HCT116 (cell line): ENCODE results near the gene TMEM52.

ENCODE experiments used
- CTCF ChIP-seq, 3 experiments: fragments of 200-600 bp in 1 of 3; sonication (generic) in 1 of 3; IDR thresholded peaks in 2 of 3; conservative IDR thresholded peaks in 1 of 3; 2 replicates each; pipeline ENCODE4 v1.5.1; 2012 to 2017; ENCODE audit warnings: low read depth in 2 of 3, low read length in 2 of 3, antibody characterized with exemption in 1 of 3, borderline replicate concordance in 1 of 3, control low read depth in 1 of 3, mild to moderate bottlenecking in 1 of 3, mixed read lengths in 1 of 3, mixed run types in 1 of 3, moderate library complexity in 1 of 3; ENCODE audit not compliant: insufficient read depth in 1 of 3
- POLR2A ChIP-seq: IDR thresholded peaks from 2 replicates; pipeline ENCODE4 v1.7.0; 2011; ENCODE audit warnings: borderline replicate concordance; ENCODE audit not compliant: insufficient read depth, insufficient read length; ENCODE audit errors: extremely low read depth
- POLR2AphosphoS5 ChIP-seq: IDR thresholded peaks from 2 replicates; pipeline ENCODE4 v1.6.1; 2011; ENCODE audit warnings: mild to moderate bottlenecking, low read depth, low read length, moderate library complexity
- RAD21 ChIP-seq: IDR thresholded peaks from 2 replicates; pipeline ENCODE4 v1.6.1; 2012; ENCODE audit warnings: low read depth, mild to moderate bottlenecking
- TCF7L2 ChIP-seq: IDR thresholded peaks from 2 replicates; pipeline ENCODE4 v1.7.0; 2011; ENCODE audit warnings: borderline replicate concordance, inconsistent platforms; ENCODE audit not compliant: insufficient read depth, insufficient read length; ENCODE audit errors: extremely low read depth
- ZFX ChIP-seq: fragments of 450-650 bp; IDR thresholded peaks from 2 replicates; pipeline ENCODE4 v1.6.1; 2017
- TF ChIP-seq, protein P1 (sequence below): IDR thresholded peaks from 2 replicates; pipeline ENCODE4 v1.6.1; 2012; ENCODE audit warnings: low read depth
- TF ChIP-seq, protein P2 (sequence below): IDR thresholded peaks from 2 replicates; pipeline ENCODE4 v1.6.1; 2012

DNA sequence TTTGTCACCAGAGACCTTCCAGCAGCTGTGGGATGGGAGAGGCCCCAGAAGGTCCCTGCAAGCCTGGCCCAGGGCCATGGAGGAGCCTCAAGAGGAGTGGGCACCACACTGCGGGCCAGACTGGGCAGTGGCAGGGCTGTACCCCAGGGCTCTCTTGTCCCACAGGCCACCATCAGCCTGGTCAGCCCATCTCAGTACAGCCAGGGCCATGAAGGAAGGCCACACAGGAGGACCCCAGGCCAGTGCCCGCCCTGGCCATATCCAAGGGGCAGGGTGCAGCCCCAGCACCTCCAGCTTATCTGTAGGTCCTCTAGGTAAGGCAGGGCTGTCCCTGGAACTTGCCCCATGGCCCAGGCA, 25.1 kb downstream of the TMEM52 start:
- TF ChIP-seq POLR2A (no peak), CTCF (IDR thresholded peaks at IDR 0.05 in 2 of 3, conservative IDR thresholded peaks at IDR 0.05 in 1 of 3; ENCODE audit: borderline replicate concordance in 1 of 3, insufficient read depth in 1 of 3, low read depth in 2 of 3, low read length in 2 of 3) (no peak), RAD21 (no peak), ZFX (no peak), POLR2AphosphoS5 (no peak; the same call in 1 of the 2 replicates), TCF7L2 (no peak)
- TF ChIP-seq, protein P1, sequence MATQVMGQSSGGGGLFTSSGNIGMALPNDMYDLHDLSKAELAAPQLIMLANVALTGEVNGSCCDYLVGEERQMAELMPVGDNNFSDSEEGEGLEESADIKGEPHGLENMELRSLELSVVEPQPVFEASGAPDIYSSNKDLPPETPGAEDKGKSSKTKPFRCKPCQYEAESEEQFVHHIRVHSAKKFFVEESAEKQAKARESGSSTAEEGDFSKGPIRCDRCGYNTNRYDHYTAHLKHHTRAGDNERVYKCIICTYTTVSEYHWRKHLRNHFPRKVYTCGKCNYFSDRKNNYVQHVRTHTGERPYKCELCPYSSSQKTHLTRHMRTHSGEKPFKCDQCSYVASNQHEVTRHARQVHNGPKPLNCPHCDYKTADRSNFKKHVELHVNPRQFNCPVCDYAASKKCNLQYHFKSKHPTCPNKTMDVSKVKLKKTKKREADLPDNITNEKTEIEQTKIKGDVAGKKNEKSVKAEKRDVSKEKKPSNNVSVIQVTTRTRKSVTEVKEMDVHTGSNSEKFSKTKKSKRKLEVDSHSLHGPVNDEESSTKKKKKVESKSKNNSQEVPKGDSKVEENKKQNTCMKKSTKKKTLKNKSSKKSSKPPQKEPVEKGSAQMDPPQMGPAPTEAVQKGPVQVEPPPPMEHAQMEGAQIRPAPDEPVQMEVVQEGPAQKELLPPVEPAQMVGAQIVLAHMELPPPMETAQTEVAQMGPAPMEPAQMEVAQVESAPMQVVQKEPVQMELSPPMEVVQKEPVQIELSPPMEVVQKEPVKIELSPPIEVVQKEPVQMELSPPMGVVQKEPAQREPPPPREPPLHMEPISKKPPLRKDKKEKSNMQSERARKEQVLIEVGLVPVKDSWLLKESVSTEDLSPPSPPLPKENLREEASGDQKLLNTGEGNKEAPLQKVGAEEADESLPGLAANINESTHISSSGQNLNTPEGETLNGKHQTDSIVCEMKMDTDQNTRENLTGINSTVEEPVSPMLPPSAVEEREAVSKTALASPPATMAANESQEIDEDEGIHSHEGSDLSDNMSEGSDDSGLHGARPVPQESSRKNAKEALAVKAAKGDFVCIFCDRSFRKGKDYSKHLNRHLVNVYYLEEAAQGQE = no peak
- TF ChIP-seq, protein P2, sequence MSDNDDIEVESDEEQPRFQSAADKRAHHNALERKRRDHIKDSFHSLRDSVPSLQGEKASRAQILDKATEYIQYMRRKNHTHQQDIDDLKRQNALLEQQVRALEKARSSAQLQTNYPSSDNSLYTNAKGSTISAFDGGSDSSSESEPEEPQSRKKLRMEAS = no peak
